HCT116 (cell line): ENCODE measurements around the gene TMEM100. TPM values are rescaled to one million over a fixed set of nuclear protein-coding genes. Genes with fewer than 3 reads are reported as not detected.

Experiments used
- ATAC-seq: fragments of 200-7000 bp; cut with Tn5 transposase; 2 replicates; pipeline ENCODE4 v1.9.1; 2020; ENCODE audit warnings: mild to moderate bottlenecking, moderate library complexity
- BruUV-seq: library from RNA; stranded (reverse); fragments of 400-500 nt; replicated peaks from 2 replicates; lab custom pipeline; 2021; lab: Mats Ljungman, UMichigan
- CTCF ChIA-PET: fragments of 300-600 bp; sonication (Branson Sonifier 250); formaldehyde crosslinking; loops from one replicate; lab custom pipeline; 2021; ENCODE audit warnings: antibody characterized with exemption; lab: Charles Lee
- POLR2A ChIA-PET: fragments of 300-600, 350-600 bp; sonication (Branson Sonifier 250); formaldehyde crosslinking; loops from one replicate; lab custom pipeline; 2021; ENCODE audit warnings: antibody characterized with exemption; lab: Charles Lee
- RAD21 ChIA-PET, 2 experiments: fragments of 300-600 bp; sonication (Branson Sonifier 250); formaldehyde crosslinking; loops; one replicate each; lab custom pipeline; 2023; ENCODE audit warnings: low total read pairs in 2 of 2; ENCODE audit not compliant: uncharacterized antibody in 2 of 2, unreplicated experiment in 2 of 2, low non-redundant PET in 1 of 2; lab: Charles Lee
- DNase-seq: peaks from one replicate; pipeline ENCODE4 v3.0.0-alpha.2; 2010; ENCODE audit warnings: low read depth, low spot score
- H2AFZ ChIP-seq: fragments of 200-600 bp; shearing (Covaris generic), sonication (generic); 2 replicates; pipeline ENCODE4 v1.6.1; 2017; ENCODE audit warnings: low read depth, mixed run types, mixed read lengths, antibody characterized with exemption, low read length; ENCODE audit not compliant: poor library complexity, severe bottlenecking
- H3K27ac ChIP-seq: 2 replicates; pipeline ENCODE4 v1.5.1; 2012; ENCODE audit warnings: low read depth, low read length
- H3K27me3 ChIP-seq: fragments of 200-600 bp; sonication (generic); 2 replicates; pipeline ENCODE4 v1.6.1; 2016; ENCODE audit warnings: mixed run types, low read length, mixed read lengths; ENCODE audit not compliant: insufficient read depth
- H3K36me3 ChIP-seq, 2 experiments: fragments of 200-500 bp in 1 of 2; fragments of 200-600 bp in 1 of 2; sonication (Bioruptor generic) in 1 of 2; sonication (generic) in 1 of 2; 2 replicates each; pipeline versions ENCODE4 v1.5.1 to v1.6.1; 2014 to 2016; ENCODE audit warnings: low read length in 2 of 2, inconsistent platforms in 1 of 2, mixed read lengths in 1 of 2, mixed run types in 1 of 2; ENCODE audit not compliant: insufficient read depth in 2 of 2, control insufficient read depth in 1 of 2
- H3K4me1 ChIP-seq, 2 experiments: fragments of 200-600 bp in 1 of 2; sonication (generic) in 1 of 2; 2 replicates each; pipeline versions ENCODE4 v1.5.1 to v1.6.1; 2012 to 2017; ENCODE audit warnings: low read length in 2 of 2, inconsistent platforms in 1 of 2, mild to moderate bottlenecking in 1 of 2, mixed read lengths in 1 of 2, mixed run types in 1 of 2, moderate library complexity in 1 of 2; ENCODE audit not compliant: insufficient read depth in 2 of 2, control insufficient read depth in 1 of 2
- H3K4me2 ChIP-seq: fragments of 200-600 bp; sonication (generic); 2 replicates; pipeline ENCODE4 v1.6.1; 2017; ENCODE audit warnings: mixed run types, low read length, mixed read lengths
- H3K4me3 ChIP-seq, 2 experiments: fragments of 200-600 bp in 1 of 2; sonication (generic) in 1 of 2; replicated peaks in 1 of 2; 2 replicates each; pipeline ENCODE4 v1.5.1; 2011 to 2016; ENCODE audit warnings: low read length in 2 of 2, control low read depth in 1 of 2, low read depth in 1 of 2, mild to moderate bottlenecking in 1 of 2, mixed read lengths in 1 of 2, mixed run types in 1 of 2
- H3K79me2 ChIP-seq: fragments of 200-600 bp; sonication (generic); 2 replicates; pipeline ENCODE4 v1.6.1; 2017; ENCODE audit warnings: mild to moderate bottlenecking, mixed run types, low read length, moderate library complexity, mixed read lengths; ENCODE audit not compliant: insufficient read depth
- H3K9ac ChIP-seq: fragments of 200-600 bp; sonication (generic); 2 replicates; pipeline ENCODE4 v1.6.1; 2016; ENCODE audit warnings: low read length, mixed read lengths
- H3K9me2 ChIP-seq: fragments of 200-600 bp; sonication (generic), shearing (Covaris generic); 2 replicates; pipeline ENCODE4 v1.6.1; 2017; ENCODE audit warnings: mixed run types, mild to moderate bottlenecking, moderate library complexity; ENCODE audit not compliant: insufficient read depth
- H3K9me3 ChIP-seq, 2 experiments: fragments of 200-500 bp in 1 of 2; fragments of 200-600 bp in 1 of 2; sonication (Bioruptor generic) in 1 of 2; sonication (generic) in 1 of 2; 2 replicates each; pipeline ENCODE4 v1.6.1; 2014 to 2017; ENCODE audit warnings: low read length in 2 of 2, mixed read lengths in 2 of 2, inconsistent platforms in 1 of 2, low read depth in 1 of 2, mild to moderate bottlenecking in 1 of 2, mixed run types in 1 of 2, moderate library complexity in 1 of 2; ENCODE audit not compliant: control insufficient read depth in 1 of 2, insufficient read depth in 1 of 2
- H4K20me1 ChIP-seq: fragments of 200-600 bp; sonication (generic), shearing (Covaris generic); 2 replicates; pipeline ENCODE4 v1.6.1; 2017; ENCODE audit warnings: mixed run types, mild to moderate bottlenecking, moderate library complexity; ENCODE audit not compliant: insufficient read depth
- ATF3 ChIP-seq: IDR thresholded peaks from 2 replicates; pipeline ENCODE4 v1.6.1; 2012
- CEBPB ChIP-seq: IDR thresholded peaks from 2 replicates; pipeline ENCODE4 v1.6.1; 2012; ENCODE audit warnings: low read depth
- ELF1 ChIP-seq: IDR thresholded peaks from 2 replicates; pipeline ENCODE4 v1.6.1; 2012; ENCODE audit warnings: low read depth, borderline replicate concordance
- EZH2 ChIP-seq: fragments of 200-600 bp; sonication (generic); IDR thresholded peaks from 2 replicates; pipeline ENCODE4 v1.6.1; 2017; ENCODE audit warnings: antibody characterized with exemption, mixed run types
- EZH2phosphoT487 ChIP-seq: fragments of 200-600 bp; IDR thresholded peaks from 2 replicates; pipeline ENCODE4 v1.6.1; 2018; ENCODE audit warnings: antibody characterized with exemption, borderline replicate concordance
- FOSL1 ChIP-seq: IDR thresholded peaks from 2 replicates; pipeline ENCODE4 v1.6.1; 2012; ENCODE audit warnings: low read depth
- JUND ChIP-seq: IDR thresholded peaks from 2 replicates; pipeline ENCODE4 v1.6.1; 2012
- RAD21 ChIP-seq: IDR thresholded peaks from 2 replicates; pipeline ENCODE4 v1.6.1; 2012; ENCODE audit warnings: low read depth, mild to moderate bottlenecking
- REST ChIP-seq: IDR thresholded peaks from 2 replicates; pipeline ENCODE4 v1.6.1; 2012; ENCODE audit warnings: low read depth
- YY1 ChIP-seq: IDR thresholded peaks from 2 replicates; pipeline ENCODE4 v1.6.1; 2011; ENCODE audit warnings: low read length, low read depth, moderate library complexity, mild to moderate bottlenecking; ENCODE audit not compliant: insufficient replicate concordance; ENCODE audit errors: extremely low read depth
- ZBTB33 ChIP-seq: IDR thresholded peaks from 2 replicates; pipeline ENCODE4 v1.6.1; 2011; ENCODE audit warnings: mild to moderate bottlenecking, low read length, moderate library complexity; ENCODE audit not compliant: insufficient replicate concordance; ENCODE audit errors: extremely low read depth
- ZFX ChIP-seq: fragments of 450-650 bp; IDR thresholded peaks from 2 replicates; pipeline ENCODE4 v1.6.1; 2017
- intact Hi-C: fragments of 100-400 bp; cut with micrococcal nuclease; formaldehyde crosslinking; loops from 2 replicates; pipeline ENCODE4 v1.10.0; 2022
- total RNA-seq: library from RNA; stranded (reverse); gene quantifications from one replicate; pipeline ENCODE4 v1.2.1, GENCODE V29; 2021; ENCODE audit not compliant: unreplicated experiment
- TF ChIP-seq, protein P1 (sequence below), 3 experiments: fragments of 200-600 bp in 1 of 3; sonication (generic) in 1 of 3; IDR thresholded peaks in 2 of 3; conservative IDR thresholded peaks in 1 of 3; 2 replicates each; pipeline ENCODE4 v1.5.1; 2012 to 2017; ENCODE audit warnings: low read depth in 2 of 3, low read length in 2 of 3, antibody characterized with exemption in 1 of 3, borderline replicate concordance in 1 of 3, control low read depth in 1 of 3, mild to moderate bottlenecking in 1 of 3, mixed read lengths in 1 of 3, mixed run types in 1 of 3, moderate library complexity in 1 of 3; ENCODE audit not compliant: insufficient read depth in 1 of 3

The TMEM100 gene
- total RNA-seq, 1 experiment from 2014 or later = not detected

DNA sequence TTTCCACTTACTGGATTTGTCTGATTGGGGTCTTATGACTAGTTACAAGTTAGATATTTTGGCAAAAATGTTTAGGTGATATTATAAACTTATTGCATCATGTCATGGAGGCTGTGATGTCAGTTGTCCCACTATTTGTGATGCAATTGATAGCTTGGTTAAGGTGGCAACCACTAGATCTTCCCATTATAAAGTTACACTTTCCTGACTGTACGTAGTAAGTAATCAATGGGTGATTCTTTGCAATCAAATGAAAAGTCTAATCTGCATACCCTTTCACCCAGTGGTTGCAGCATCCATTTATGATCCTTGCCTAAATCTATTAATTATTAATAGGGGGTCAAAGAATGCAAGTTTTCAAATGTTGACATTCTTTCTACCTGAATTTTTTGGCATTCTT, 23.8 kb upstream of the TMEM100 start:
- POLR2A ChIA-PET = no interaction called here
- Histone ChIP-seq H3K4me1 (peaks cover 13 to 21% of the 10 kb centered on the region in 2 experiments; a peak in 3 of 4 replicates), H3K9me3 (no peaks in the 10 kb centered on the region), H3K27me3 (no peaks in the 10 kb centered on the region), H2AFZ (no peak overlapping the region), H3K36me3 (no peaks in the 10 kb centered on the region), H4K20me1 (no peaks in the 10 kb centered on the region), H3K9me2 (no peaks in the 10 kb centered on the region), H3K4me3 (no peak overlapping the region), H3K4me2 (no peak overlapping the region)
- intact Hi-C loops = no loop called here
- ATAC-seq = no peak
- CTCF ChIA-PET = no interaction called here
- TF ChIP-seq EZH2phosphoT487 = no peak
- no peak for TF ChIP-seq ELF1
- TF ChIP-seq ATF3 = no peak
- TF ChIP-seq EZH2 = no peak
- TF ChIP-seq, protein P1, sequence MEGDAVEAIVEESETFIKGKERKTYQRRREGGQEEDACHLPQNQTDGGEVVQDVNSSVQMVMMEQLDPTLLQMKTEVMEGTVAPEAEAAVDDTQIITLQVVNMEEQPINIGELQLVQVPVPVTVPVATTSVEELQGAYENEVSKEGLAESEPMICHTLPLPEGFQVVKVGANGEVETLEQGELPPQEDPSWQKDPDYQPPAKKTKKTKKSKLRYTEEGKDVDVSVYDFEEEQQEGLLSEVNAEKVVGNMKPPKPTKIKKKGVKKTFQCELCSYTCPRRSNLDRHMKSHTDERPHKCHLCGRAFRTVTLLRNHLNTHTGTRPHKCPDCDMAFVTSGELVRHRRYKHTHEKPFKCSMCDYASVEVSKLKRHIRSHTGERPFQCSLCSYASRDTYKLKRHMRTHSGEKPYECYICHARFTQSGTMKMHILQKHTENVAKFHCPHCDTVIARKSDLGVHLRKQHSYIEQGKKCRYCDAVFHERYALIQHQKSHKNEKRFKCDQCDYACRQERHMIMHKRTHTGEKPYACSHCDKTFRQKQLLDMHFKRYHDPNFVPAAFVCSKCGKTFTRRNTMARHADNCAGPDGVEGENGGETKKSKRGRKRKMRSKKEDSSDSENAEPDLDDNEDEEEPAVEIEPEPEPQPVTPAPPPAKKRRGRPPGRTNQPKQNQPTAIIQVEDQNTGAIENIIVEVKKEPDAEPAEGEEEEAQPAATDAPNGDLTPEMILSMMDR (IDR thresholded peaks at IDR 0.05 in 2 of 3, conservative IDR thresholded peaks at IDR 0.05 in 1 of 3; ENCODE audit: borderline replicate concordance in 1 of 3, insufficient read depth in 1 of 3, low read depth in 2 of 3, low read length in 2 of 3) = no peak
- no peak for TF ChIP-seq ZFX
- no peak for TF ChIP-seq YY1
- TF ChIP-seq, all 23 proteins: peak for 0
- Histone ChIP-seq H3K27ac (no peak overlapping the region), H3K9ac (no peak overlapping the region), H3K79me2 (peaks cover under 1% of the 10 kb centered on the region; the same call in 1 of the 2 replicates)
- RAD21 ChIA-PET = no interaction called here
- BruUV-seq = no TSS peak
- DNase-seq = no peak

DNA sequence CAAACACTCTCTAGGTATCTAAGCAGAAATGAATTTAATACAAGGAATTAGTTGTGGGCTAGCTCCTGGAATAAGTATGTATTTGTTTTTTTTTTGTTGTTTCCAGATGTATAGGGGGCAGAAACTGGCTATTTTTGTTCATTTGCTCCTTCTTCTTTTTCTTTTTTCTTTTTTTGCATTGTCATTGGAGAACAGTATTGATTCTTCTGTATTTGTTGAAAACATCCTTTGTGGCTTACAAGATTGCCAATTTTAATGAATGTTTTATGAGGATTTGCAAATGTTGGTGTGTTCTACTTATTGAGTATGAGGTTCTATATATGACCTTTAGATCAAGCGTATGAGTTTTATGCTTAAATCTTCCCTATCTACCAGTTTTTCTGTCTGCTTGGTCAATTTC, 22.6 kb upstream of the TMEM100 start:
- no peaks in the 10 kb centered on the region for H4K20me1 ChIP-seq
- no peaks in the 10 kb centered on the region for H3K9me3 ChIP-seq
- no peak for ATAC-seq
- H3K4me3 ChIP-seq = no peak overlapping the region
- no peaks in the 10 kb centered on the region for H3K36me3 ChIP-seq
- no TSS peak for BruUV-seq
- no peaks in the 10 kb centered on the region for H3K9me2 ChIP-seq
- H3K4me2 ChIP-seq = no peak overlapping the region
- H3K79me2 ChIP-seq = no peaks in the 10 kb centered on the region
- RAD21 ChIA-PET = no interaction called here
- intact Hi-C loops = no loop called here
- H3K9ac ChIP-seq = no peak overlapping the region
- H3K27me3 ChIP-seq = no peaks in the 10 kb centered on the region
- no peak overlapping the region for H3K27ac ChIP-seq
- no peak for DNase-seq
- H3K4me1 ChIP-seq = peaks cover 10 to 17% of the 10 kb centered on the region in 2 experiments; a peak in 3 of 4 replicates
- POLR2A ChIA-PET = no interaction called here
- CTCF ChIA-PET = interaction anchor here (1.7 kb wide), 1 partner anchor 10 kb away, joined by 6 read pairs; no protein-coding TSS in a partner anchor
- H2AFZ ChIP-seq = no peak overlapping the region
- TF ChIP-seq FOSL1 = no peak
- no peak for TF ChIP-seq RAD21
- no peak for TF ChIP-seq REST
- TF ChIP-seq CEBPB = no peak
- TF ChIP-seq JUND = no peak
- no peak for TF ChIP-seq ZBTB33
